KMS-11 (cell line): ENCODE data around the gene PALLD.

Experiments used
- H2AFZ ChIP-seq: fragments of 200-600 bp; sonication (generic); 2 replicates; pipeline ENCODE4 v1.6.1; 2016; ENCODE audit warnings: antibody characterized with exemption, mixed run types, low read depth
- H3K27ac ChIP-seq: fragments of 200-600 bp; sonication (generic); 2 replicates; pipeline ENCODE4 v1.6.1; 2016; ENCODE audit warnings: mild to moderate bottlenecking, mixed run types
- H3K27me3 ChIP-seq: fragments of 200-600 bp; sonication (generic); 2 replicates; pipeline ENCODE4 v1.6.1; 2017; ENCODE audit warnings: mild to moderate bottlenecking, low read depth, mixed run types, moderate library complexity; ENCODE audit not compliant: insufficient read depth
- H3K36me3 ChIP-seq: fragments of 200-600 bp; sonication (generic); 2 replicates; pipeline ENCODE4 v1.6.1; 2017; ENCODE audit warnings: mild to moderate bottlenecking, mixed run types; ENCODE audit not compliant: insufficient read depth
- H3K4me1 ChIP-seq: fragments of 200-600 bp; sonication (generic); 2 replicates; pipeline ENCODE4 v1.6.1; 2016; ENCODE audit warnings: mild to moderate bottlenecking, low read depth, mixed run types; ENCODE audit not compliant: poor library complexity, severe bottlenecking
- H3K4me2 ChIP-seq: fragments of 200-600 bp; sonication (generic); 2 replicates; pipeline ENCODE4 v1.7.0; 2016; ENCODE audit warnings: mild to moderate bottlenecking, mixed run types
- H3K4me3 ChIP-seq: fragments of 200-600 bp; sonication (generic); IDR thresholded peaks from 2 replicates; pipeline ENCODE4 v1.6.1; 2017; ENCODE audit warnings: low read depth, low read length, mixed read lengths; ENCODE audit not compliant: insufficient read depth
- H3K79me2 ChIP-seq: fragments of 200-600 bp; sonication (generic); 2 replicates; pipeline ENCODE4 v1.6.1; 2016; ENCODE audit warnings: low read depth, mixed run types; ENCODE audit not compliant: insufficient read depth
- H3K9ac ChIP-seq: fragments of 200-600 bp; sonication (generic); 2 replicates; pipeline ENCODE4 v1.6.1; 2016; ENCODE audit warnings: mild to moderate bottlenecking, mixed run types
- H4K20me1 ChIP-seq: fragments of 200-600 bp; sonication (generic); 2 replicates; pipeline ENCODE4 v1.6.1; 2016; ENCODE audit warnings: mild to moderate bottlenecking, mixed run types; ENCODE audit not compliant: insufficient read depth
- TF ChIP-seq, protein P1 (sequence below): fragments of 200-600 bp; sonication (generic); conservative IDR thresholded peaks from 2 replicates; pipeline ENCODE4 v1.6.1; 2017; ENCODE audit warnings: low read depth, mild to moderate bottlenecking, antibody characterized with exemption, low read length, moderate library complexity, mixed read lengths

PALLD gene

DNA sequence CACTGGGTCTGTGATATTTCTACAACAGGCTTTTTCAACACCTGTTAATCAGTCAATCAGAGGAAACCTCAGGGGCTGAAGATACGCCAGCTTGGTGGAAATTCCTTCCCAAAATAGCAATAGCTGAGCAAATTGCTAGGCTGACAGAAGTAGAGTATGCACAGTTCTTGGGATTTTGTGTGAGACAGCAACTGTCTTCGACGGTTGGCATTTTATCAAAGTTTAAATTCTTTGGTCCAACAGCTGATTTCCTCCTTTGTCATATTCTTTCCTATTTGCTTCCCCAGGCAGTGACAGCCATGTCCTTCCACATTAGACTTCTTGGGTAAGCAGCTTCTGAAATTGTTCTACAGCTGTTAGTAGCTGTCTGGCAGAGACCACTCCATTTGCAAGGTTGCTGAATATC lies 8.0 kb upstream of the PALLD start:
- H3K4me1 ChIP-seq: no peaks in the 10 kb centered on the region
- no peaks in the 10 kb centered on the region for H4K20me1 ChIP-seq
- H3K27ac ChIP-seq: no peak overlapping the region
- no peaks in the 10 kb centered on the region for H3K36me3 ChIP-seq
- no peak overlapping the region for H3K9ac ChIP-seq
- H3K79me2 ChIP-seq: no peaks in the 10 kb centered on the region
- no peak overlapping the region for H3K4me2 ChIP-seq
- TF ChIP-seq, protein P1, sequence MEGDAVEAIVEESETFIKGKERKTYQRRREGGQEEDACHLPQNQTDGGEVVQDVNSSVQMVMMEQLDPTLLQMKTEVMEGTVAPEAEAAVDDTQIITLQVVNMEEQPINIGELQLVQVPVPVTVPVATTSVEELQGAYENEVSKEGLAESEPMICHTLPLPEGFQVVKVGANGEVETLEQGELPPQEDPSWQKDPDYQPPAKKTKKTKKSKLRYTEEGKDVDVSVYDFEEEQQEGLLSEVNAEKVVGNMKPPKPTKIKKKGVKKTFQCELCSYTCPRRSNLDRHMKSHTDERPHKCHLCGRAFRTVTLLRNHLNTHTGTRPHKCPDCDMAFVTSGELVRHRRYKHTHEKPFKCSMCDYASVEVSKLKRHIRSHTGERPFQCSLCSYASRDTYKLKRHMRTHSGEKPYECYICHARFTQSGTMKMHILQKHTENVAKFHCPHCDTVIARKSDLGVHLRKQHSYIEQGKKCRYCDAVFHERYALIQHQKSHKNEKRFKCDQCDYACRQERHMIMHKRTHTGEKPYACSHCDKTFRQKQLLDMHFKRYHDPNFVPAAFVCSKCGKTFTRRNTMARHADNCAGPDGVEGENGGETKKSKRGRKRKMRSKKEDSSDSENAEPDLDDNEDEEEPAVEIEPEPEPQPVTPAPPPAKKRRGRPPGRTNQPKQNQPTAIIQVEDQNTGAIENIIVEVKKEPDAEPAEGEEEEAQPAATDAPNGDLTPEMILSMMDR: no peak
- H3K4me3 ChIP-seq: no peak overlapping the region
- H2AFZ ChIP-seq: no peak overlapping the region
- H3K27me3 ChIP-seq: no peaks in the 10 kb centered on the region

- TF ChIP-seq, protein P1: no peak
- Histone ChIP-seq H3K79me2 (no peaks in the 10 kb centered on the region), H3K9ac (no peak overlapping the region), H3K36me3 (no peaks in the 10 kb centered on the region), H2AFZ (no peak overlapping the region), H3K4me1 (no peaks in the 10 kb centered on the region), H3K4me2 (no peak overlapping the region), H4K20me1 (no peaks in the 10 kb centered on the region), H3K4me3 (no peak overlapping the region), H3K27me3 (no peaks in the 10 kb centered on the region), H3K27ac (no peak overlapping the region)
These were observed 7.2 kb upstream of the PALLD start for GRCh38 chr4:168489616-168490015.

DNA sequence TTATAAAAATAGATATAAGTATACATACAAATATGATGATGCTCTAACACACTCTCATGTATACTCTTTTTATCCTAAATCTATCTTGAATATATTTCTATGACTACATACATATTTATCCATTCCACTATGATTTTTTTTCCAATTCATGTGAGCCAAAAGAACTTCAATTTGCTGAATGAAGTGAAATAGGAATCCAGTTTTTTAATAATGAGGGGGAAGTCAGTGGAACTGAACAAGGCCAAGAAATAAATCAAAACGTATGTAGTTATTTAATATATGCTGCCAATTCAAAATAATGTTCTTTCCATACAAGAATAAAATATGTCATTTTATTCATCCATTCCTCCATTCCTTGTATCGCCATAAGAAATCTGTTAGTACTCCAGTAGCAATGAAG lies 6.1 kb upstream of the PALLD start:
- Histone ChIP-seq H2AFZ (no peak overlapping the region), H3K27me3 (no peaks in the 10 kb centered on the region), H3K27ac (no peak overlapping the region), H3K9ac (no peak overlapping the region), H3K4me3 (no peak overlapping the region), H3K4me1 (no peaks in the 10 kb centered on the region), H3K79me2 (no peaks in the 10 kb centered on the region), H3K36me3 (no peaks in the 10 kb centered on the region), H4K20me1 (no peaks in the 10 kb centered on the region), H3K4me2 (no peak overlapping the region)
- TF ChIP-seq, protein P1: no peak

DNA sequence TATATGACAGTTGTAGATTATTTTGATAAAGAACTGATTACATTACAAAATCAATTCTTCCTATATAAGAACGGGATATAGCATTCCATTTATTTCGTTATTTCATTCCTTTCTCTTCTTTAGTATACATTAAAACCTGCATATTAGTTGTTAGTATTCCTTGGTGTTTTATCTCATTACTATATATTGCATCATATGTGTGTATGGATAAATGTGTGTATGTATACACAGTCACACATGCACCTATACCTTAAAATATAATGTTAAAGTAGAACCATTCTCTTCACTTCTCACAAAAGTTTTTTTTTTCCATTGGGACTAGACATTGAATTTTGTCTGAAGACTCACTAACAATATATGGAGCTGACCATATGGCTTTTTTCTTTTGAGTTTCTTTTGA lies 5.3 kb upstream of the PALLD start:
- Histone ChIP-seq H3K27me3 (no peaks in the 10 kb centered on the region), H3K9ac (no peak overlapping the region), H3K27ac (no peak overlapping the region), H3K4me3 (no peak overlapping the region), H2AFZ (no peak overlapping the region), H3K4me2 (no peak overlapping the region), H4K20me1 (no peaks in the 10 kb centered on the region), H3K36me3 (no peaks in the 10 kb centered on the region), H3K79me2 (no peaks in the 10 kb centered on the region), H3K4me1 (no peaks in the 10 kb centered on the region)
- TF ChIP-seq, protein P1: no peak
